K562 treated with DMSO at 1 percent for 4 hours (cell line): ENCODE results near the gene OR5AC2. TPM values are rescaled to one million over a fixed set of nuclear protein-coding genes. Genes with fewer than 3 reads are reported as not detected.

Experiments used
- total RNA-seq: library from RNA; unstranded; fragments of 300-600 nt; gene quantifications from 2 replicates; pipeline ENCODE4 v1.2.3, GENCODE V29; 2022; ENCODE audit not compliant: insufficient read depth

Gene OR5AC2
- not detected in 2 replicates for total RNA-seq

DNA sequence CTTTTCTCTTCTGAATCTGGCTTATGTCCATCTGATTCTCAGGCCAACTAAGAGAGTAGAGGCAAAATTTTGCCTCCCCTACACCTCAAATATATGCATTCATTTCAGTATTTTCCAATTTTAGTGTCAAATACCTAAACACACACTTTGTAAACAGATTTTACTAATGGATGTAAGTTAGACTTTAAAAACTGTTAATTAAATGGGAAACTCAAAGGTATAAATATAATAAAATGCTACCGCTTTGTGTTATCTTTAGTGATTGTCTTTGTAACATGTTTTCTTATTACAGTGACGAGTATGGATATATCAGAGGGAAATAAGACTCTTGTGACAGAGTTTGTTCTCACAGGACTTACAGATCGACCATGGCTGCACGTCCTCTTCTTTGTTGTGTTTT is at the start of gene OR5AC2:
Gene OR5AC2, plus strand, starts transcription at position 301 of the 400 bp plus-strand sequence. Its CDS starts 0 bp downstream, at position 301.

GRCh38 chr3:98130421-98130820 is 43.4 kb downstream of the OR5AC2 start, which contains the start of gene OR5H1:
Gene OR5H1 (plus strand): TSS chr3:98130721. CDS start chr3:98132698, 1,977 bp downstream.

Other genes with a start within 250 kb of the OR5AC2 start
- gene RIOX2, start 114.7 kb upstream of the OR5AC2 start, total RNA-seq, result 5.4 and 6.0 TPM in 2 replicates
- not detected in 2 replicates for gene GABRR3, start 51.9 kb upstream of the OR5AC2 start, total RNA-seq
- gene OR5H1, start 43.5 kb downstream of the OR5AC2 start, total RNA-seq, result not detected in 2 replicates
- not detected in 2 replicates for gene OR5H14, start 60.3 kb downstream of the OR5AC2 start, total RNA-seq
- gene OR5H15, start 79.5 kb downstream of the OR5AC2 start, total RNA-seq, result not detected in 2 replicates
- gene OR5H6, start 177.1 kb downstream of the OR5AC2 start, total RNA-seq, result not detected in 2 replicates
- not detected in 2 replicates for gene OR5H2, start 195.3 kb downstream of the OR5AC2 start, total RNA-seq